ENCODE measurements around the gene MYPOP. TPM values are rescaled to one million over a fixed set of nuclear protein-coding genes. Genes with fewer than 3 reads are reported as not detected.

Gene MYPOP
- total and polyA plus RNA-seq, 2 of the 13 experiments (the other 11 are each of a cell fraction or from before 2014, with no cell fraction given): 2.3 to 2.7 TPM

DNA sequence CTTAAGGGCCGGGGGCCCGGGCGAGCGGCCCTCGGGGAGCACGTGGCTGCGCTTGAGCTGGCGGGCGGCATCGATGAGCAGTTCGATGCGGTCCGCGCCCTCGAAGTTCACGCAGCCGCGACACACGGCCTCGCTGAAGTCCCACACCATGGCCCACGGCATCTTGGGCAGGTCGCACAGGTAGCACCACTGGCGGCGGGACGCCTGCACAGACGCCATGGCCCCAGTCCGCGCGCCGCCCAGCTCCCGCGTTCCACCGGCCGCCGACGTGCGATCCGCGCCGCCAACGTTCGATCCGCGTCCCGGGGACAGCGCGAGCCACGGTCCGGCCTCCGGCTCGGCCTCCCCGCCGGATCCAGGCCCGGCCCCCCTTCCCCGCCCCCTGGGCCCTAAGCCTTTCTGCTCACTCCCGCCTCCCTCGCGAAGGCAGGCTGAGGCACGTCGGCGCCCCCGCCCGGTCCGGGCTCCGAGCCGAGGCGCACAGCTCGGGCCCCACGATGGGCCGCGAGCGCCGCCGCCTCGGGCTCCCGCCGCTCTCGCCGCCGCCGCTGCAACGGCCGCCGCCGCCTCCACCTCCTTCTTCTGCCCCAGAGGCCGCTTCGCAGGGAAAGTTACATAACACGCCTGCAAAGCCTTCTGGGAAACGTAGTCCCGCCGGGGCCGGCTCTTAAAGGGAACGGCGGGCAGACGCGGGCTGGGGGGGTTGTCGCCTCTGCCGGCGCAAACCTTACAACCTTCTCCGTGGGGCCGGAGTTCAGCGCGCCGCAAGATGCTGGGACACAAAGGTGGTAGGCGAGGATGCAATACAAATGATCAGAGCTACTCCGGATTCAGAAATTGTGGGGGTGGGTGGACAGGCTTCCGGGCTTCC, 16.6 kb downstream of the MYPOP start, which contains the start of gene IRF2BP1 (continued):
- TF ChIP-seq ZNF652 (CRISPR knock-in tag; IDR thresholded peaks at IDR 0.05; ENCODE audit: borderline replicate concordance, low read depth) (peak; percentile 90), ZNF558 (CRISPR knock-in tag; IDR thresholded peaks at IDR 0.05; ENCODE audit: borderline replicate concordance) (peak; percentile 72; the same call in 1 of the 2 replicates), CCDC6 (CRISPR knock-in tag; IDR thresholded peaks at IDR 0.05) (peak; percentile 65; the same call in 1 of the 2 replicates), ZXDC (CRISPR knock-in tag; IDR thresholded peaks at IDR 0.05) (peak; percentile 60; the same call in 1 of the 2 replicates), ZNF619 (CRISPR knock-in tag; IDR thresholded peaks at IDR 0.05) (no peak; the same call in 1 of the 2 replicates), YEATS2 (CRISPR knock-in tag; IDR thresholded peaks at IDR 0.05; ENCODE audit: borderline replicate concordance) (no peak), NBN (conservative IDR thresholded peaks at IDR 0.05) (no peak), HMG20B (CRISPR knock-in tag; conservative IDR thresholded peaks at IDR 0.05) (no peak), FOXM1 (CRISPR knock-in tag; IDR thresholded peaks at IDR 0.05) (no peak), TRIM24 (CRISPR knock-in tag; IDR thresholded peaks at IDR 0.05) (no peak), KAT8 (CRISPR knock-in tag; IDR thresholded peaks at IDR 0.05) (0 out of 2 replicates have a peak, but pooled peaks have one; percentile 27)
- TF ChIP-seq, protein P1, sequence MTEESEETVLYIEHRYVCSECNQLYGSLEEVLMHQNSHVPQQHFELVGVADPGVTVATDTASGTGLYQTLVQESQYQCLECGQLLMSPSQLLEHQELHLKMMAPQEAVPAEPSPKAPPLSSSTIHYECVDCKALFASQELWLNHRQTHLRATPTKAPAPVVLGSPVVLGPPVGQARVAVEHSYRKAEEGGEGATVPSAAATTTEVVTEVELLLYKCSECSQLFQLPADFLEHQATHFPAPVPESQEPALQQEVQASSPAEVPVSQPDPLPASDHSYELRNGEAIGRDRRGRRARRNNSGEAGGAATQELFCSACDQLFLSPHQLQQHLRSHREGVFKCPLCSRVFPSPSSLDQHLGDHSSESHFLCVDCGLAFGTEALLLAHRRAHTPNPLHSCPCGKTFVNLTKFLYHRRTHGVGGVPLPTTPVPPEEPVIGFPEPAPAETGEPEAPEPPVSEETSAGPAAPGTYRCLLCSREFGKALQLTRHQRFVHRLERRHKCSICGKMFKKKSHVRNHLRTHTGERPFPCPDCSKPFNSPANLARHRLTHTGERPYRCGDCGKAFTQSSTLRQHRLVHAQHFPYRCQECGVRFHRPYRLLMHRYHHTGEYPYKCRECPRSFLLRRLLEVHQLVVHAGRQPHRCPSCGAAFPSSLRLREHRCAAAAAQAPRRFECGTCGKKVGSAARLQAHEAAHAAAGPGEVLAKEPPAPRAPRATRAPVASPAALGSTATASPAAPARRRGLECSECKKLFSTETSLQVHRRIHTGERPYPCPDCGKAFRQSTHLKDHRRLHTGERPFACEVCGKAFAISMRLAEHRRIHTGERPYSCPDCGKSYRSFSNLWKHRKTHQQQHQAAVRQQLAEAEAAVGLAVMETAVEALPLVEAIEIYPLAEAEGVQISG (CRISPR knock-in tag; IDR thresholded peaks at IDR 0.05): peak; percentile 86
- TF ChIP-seq, protein P2, sequence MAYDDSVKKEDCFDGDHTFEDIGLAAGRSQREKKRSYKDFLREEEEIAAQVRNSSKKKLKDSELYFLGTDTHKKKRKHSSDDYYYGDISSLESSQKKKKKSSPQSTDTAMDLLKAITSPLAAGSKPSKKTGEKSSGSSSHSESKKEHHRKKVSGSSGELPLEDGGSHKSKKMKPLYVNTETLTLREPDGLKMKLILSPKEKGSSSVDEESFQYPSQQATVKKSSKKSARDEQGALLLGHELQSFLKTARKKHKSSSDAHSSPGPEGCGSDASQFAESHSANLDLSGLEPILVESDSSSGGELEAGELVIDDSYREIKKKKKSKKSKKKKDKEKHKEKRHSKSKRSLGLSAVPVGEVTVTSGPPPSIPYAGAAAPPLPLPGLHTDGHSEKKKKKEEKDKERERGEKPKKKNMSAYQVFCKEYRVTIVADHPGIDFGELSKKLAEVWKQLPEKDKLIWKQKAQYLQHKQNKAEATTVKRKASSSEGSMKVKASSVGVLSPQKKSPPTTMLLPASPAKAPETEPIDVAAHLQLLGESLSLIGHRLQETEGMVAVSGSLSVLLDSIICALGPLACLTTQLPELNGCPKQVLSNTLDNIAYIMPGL (CRISPR knock-in tag; IDR thresholded peaks at IDR 0.05; ENCODE audit: borderline replicate concordance in 1 of 2, low read depth in 1 of 2): 0 out of 4 replicates have a peak, but pooled peaks of 1 of the 2 experiments have one; percentile 15
- TF ChIP-seq, protein P3, sequence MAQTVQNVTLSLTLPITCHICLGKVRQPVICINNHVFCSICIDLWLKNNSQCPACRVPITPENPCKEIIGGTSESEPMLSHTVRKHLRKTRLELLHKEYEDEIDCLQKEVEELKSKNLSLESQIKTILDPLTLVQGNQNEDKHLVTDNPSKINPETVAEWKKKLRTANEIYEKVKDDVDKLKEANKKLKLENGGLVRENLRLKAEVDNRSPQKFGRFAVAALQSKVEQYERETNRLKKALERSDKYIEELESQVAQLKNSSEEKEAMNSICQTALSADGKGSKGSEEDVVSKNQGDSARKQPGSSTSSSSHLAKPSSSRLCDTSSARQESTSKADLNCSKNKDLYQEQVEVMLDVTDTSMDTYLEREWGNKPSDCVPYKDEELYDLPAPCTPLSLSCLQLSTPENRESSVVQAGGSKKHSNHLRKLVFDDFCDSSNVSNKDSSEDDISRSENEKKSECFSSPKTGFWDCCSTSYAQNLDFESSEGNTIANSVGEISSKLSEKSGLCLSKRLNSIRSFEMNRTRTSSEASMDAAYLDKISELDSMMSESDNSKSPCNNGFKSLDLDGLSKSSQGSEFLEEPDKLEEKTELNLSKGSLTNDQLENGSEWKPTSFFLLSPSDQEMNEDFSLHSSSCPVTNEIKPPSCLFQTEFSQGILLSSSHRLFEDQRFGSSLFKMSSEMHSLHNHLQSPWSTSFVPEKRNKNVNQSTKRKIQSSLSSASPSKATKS (CRISPR knock-in tag; IDR thresholded peaks at IDR 0.05): no peak
- TF ChIP-seq, protein P4, sequence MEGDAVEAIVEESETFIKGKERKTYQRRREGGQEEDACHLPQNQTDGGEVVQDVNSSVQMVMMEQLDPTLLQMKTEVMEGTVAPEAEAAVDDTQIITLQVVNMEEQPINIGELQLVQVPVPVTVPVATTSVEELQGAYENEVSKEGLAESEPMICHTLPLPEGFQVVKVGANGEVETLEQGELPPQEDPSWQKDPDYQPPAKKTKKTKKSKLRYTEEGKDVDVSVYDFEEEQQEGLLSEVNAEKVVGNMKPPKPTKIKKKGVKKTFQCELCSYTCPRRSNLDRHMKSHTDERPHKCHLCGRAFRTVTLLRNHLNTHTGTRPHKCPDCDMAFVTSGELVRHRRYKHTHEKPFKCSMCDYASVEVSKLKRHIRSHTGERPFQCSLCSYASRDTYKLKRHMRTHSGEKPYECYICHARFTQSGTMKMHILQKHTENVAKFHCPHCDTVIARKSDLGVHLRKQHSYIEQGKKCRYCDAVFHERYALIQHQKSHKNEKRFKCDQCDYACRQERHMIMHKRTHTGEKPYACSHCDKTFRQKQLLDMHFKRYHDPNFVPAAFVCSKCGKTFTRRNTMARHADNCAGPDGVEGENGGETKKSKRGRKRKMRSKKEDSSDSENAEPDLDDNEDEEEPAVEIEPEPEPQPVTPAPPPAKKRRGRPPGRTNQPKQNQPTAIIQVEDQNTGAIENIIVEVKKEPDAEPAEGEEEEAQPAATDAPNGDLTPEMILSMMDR (CRISPR knock-in tag; IDR thresholded peaks at IDR 0.05): peak; percentile 34; the same call in 1 of the 2 replicates
